ENCODE data around the gene LSM6.

LSM6 gene

GRCh38 chr4:146175541-146176453, at the start of gene LSM6:
LSM6 (plus strand) TSS chr4:146175718; CDS start chr4:146182922, 7,204 bp downstream.
- 0 out of 2 replicates have a peak, but pooled peaks have one; percentile 10 for TF ChIP-seq CTCF (IDR thresholded peaks at IDR 0.05; ENCODE audit: borderline replicate concordance, insufficient read depth, low read depth, low read length)
- peak within 1 kb of the TSS; percentile 95 for H3K4me3 ChIP-seq (ENCODE audit: low read depth, low read length)

GRCh38 chr4:146132445-146132844, 43.1 kb upstream of the LSM6 start:
- H3K4me3 ChIP-seq (ENCODE audit: low read depth, low read length), result no peak overlapping the region
- TF ChIP-seq CTCF (IDR thresholded peaks at IDR 0.05; ENCODE audit: borderline replicate concordance, insufficient read depth, low read depth, low read length), result no peak

GRCh38 chr4:146134761-146135445, 40.6 kb upstream of the LSM6 start:
- no peak for TF ChIP-seq CTCF (IDR thresholded peaks at IDR 0.05; ENCODE audit: borderline replicate concordance, insufficient read depth, low read depth, low read length)

GRCh38 chr4:146135941-146136340, 39.6 kb upstream of the LSM6 start:
- TF ChIP-seq CTCF (IDR thresholded peaks at IDR 0.05; ENCODE audit: borderline replicate concordance, insufficient read depth, low read depth, low read length), result no peak
- H3K4me3 ChIP-seq (ENCODE audit: low read depth, low read length), result no peak overlapping the region

More at GRCh38 chr4:146134761-146135445, 40.6 kb upstream of the LSM6 start:
- H3K4me3 ChIP-seq (ENCODE audit: low read depth, low read length), result no peak overlapping the region

GRCh38 chr4:146142768-146143167, 32.8 kb upstream of the LSM6 start:
- TF ChIP-seq CTCF (IDR thresholded peaks at IDR 0.05; ENCODE audit: borderline replicate concordance, insufficient read depth, low read depth, low read length), result no peak
- no peak overlapping the region for H3K4me3 ChIP-seq (ENCODE audit: low read depth, low read length)

- H3K4me3 ChIP-seq (ENCODE audit: low read depth, low read length), result no peak overlapping the region
- TF ChIP-seq CTCF (IDR thresholded peaks at IDR 0.05; ENCODE audit: borderline replicate concordance, insufficient read depth, low read depth, low read length), result no peak
These were observed 31.6 kb upstream of the LSM6 start for GRCh38 chr4:146143888-146144287.
